Kidney tubule cell (primary cell): ENCODE results near the gene SLIT3.
"Not testable (repeated sequence)": the region's sequence is repeated elsewhere in the genome, so short reads cannot be mapped to it uniquely, and the experiment has no call there.

ENCODE experiments used
- DNase-seq: peaks from one replicate; pipeline ENCODE4 v3.0.0-alpha.2; 2018; ENCODE audit warnings: low spot score

Gene SLIT3

DNA sequence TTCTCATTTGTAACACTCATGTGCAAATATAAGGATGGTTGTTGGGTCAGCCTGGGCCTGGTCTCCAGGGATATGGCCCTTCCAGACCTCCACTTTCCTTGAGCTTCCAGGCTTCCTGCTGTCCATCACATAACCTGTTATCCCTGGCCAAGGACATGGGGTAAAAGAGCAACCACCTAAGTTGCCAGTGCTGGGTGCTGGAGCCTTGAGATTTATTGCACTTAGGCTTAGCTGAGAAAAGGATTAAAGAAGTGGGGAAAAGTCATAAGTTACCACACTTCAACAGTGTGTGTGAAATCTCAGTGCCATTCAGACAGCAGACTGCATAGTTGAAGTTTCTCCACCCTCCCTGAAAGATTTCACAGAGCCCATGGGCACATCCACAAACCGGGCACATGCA lies 663.1 kb downstream of the SLIT3 start:
- no peak for DNase-seq

DNA sequence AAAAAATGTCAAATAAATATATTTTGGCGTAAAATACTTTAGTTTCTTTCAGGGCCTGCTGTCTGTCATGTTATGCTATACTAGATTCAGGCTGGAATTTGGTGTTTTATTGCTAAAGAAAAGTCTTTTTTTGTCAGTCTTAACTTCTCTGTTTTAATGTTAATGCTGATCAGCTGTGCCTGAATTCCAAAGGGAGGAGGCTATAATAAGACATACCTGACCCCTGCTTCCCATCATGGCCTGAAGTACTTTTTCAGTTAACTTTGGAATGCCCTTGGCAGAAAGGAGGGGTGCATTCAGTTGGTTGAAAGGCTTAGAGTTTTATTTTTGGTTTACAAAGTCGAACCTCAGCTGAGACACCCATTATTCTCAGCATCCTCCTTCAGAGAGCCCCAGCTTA lies 663.7 kb downstream of the SLIT3 start:
- no peak for DNase-seq

DNA sequence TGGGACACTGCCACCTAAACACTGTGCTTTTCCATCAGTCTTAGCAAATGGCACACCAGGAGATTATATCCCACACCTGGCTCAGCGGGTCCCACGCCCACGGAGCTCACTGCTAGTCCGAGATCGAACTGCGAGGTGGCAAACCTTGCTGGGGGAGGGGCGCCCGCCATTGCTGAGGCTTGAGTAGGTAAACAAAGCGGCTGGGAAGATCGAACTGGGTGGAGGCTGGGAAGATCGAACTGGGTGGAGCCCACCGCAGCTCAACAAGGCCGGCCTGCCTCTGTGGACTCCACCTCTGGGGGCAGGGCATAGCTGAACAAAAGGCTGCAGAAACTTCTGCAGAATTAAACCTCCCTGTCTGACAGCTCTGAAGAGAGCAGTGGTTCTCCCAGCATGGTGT lies 670.0 kb downstream of the SLIT3 start:
- not testable (repeated sequence) for DNase-seq

DNA sequence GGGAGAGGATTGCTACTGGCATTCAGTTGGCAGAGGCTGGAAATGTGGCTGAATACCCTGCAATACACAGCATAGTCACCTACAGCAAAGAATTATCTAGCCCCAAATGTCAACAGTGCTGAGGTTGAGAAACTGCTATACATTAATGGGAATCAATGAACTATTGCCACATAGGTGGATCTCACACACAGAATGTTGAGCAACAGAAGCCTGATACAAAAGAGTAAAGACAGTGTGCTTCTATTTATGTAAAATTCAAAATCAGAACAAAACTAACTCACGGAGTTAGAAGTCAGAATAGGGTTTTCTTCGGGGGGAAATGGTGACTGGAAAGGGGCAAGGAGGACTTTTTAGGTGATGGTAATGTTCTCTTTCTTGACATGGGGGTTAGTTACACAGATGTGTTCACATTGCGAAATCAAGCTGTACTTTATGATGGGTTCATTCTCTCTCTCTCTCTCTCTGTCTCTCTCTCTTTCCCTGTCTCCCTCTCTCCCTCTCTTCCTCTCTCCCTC lies 676.0 kb downstream of the SLIT3 start:
- no peak for DNase-seq

DNA sequence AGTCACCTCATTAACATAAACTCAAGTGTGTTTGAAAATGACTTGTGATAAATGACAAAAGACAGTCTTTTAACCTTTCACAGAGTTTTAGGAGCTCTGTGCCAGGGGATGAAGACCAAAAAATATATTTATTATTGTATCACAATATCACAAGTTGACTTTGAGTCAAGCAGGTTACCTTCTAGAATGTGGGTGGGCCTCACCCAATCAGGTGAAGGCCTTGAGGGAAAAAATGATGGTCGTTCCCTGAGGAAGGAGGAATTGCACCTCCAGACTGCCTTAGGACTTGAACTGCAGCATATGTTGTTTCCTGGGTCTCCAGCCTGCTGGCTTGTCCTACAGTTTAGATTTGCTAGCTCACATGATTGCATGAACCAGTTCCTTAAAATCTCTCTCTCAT lies 680.1 kb downstream of the SLIT3 start:
- DNase-seq: no peak

DNA sequence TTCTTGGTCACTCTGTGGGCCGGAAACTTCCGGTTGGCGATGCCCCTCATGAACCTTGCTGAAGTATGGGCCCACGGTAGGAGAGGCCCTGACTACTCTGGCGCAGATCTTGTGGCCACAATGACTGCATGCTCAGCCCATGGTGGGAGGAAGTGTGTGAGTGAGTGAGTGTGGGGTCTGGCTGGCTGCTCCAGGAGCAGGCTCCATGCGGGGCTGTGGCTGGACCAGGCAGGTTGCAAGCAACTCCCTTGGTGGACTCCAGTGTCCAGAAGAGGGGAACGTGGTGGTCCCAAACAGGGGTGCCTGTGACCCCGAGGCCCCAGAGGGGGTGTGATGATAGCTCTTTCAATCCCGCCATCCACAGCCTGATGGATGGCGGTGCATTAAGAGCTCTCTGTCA lies 686.3 kb downstream of the SLIT3 start:
- no peak for DNase-seq

DNA sequence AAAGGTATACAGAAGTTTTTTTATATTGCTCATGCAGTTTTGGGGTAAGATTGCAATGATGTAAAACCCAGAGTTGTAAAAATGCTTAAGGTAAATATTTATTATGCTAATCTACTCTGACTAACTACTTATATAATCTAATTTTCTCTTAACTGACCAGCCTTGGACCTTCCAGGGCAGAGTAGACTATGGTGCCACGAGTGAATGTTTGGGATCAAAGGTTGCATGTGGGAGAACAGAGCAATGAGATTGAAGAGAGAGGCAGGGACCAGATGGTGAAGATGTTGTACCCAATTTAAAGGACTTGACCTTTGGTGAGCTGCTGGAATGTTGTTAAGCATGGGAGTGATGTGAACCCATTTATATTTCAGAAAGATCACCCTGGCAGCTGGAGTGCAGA lies 686.9 kb downstream of the SLIT3 start:
- DNase-seq: no peak

DNA sequence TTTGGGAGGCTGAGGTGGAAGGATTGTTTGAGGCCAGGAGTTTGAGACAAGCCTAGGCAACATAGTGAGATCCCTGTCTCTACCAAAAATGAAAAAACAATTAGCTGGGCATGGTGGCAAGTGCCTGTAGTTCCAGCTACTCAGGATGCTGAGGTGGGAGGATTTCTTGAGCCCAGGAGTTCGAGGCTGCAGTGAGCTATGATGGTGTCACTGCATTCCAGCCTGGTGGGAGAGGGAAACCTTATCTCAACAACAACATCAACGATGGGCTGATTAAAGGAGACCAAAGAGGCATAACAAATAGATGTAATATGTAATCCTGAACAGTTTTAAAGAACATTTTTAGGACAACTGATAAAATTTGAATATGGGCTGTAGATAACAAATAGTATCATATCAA lies 687.5 kb downstream of the SLIT3 start:
- DNase-seq: no peak

DNA sequence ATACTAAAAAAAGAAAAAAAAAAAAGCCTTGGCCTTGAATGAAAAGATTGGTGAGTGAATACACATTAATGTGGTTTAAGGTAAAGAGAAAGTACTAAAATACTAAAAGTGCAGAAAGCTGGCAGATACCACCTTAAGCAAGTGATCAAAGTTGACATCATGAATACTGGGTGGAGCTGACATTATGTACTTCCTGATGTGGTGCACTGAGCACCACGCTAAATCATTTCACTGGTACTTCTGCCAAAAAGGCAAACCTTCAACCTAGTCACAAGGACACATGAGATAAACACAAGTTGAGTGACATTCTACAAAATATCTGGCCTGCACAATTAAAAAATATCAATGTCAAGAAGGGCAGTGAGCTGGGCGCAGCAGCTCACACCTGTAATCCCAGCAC lies 687.9 kb downstream of the SLIT3 start:
- peak; percentile 27 for DNase-seq

DNA sequence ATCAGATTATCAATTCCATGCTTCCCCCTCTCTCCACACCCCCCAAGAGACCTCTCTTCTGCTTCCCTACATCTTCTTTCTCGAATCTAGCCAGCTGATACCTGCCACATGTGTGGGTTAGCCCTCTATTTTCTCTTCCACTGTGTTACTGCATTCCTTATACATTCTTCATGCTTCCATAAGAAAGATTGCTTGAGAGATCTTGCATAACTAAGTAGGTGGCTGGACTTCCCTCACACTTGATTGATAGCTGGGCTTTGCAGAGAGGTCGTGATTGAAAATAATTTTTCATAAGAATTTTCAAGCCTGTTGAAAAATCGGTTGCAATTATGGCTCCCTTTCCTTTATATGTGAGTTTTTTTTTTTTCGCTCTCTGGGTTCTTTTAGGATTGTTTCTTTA lies 688.8 kb downstream of the SLIT3 start:
- DNase-seq: peak; percentile 41
